CD4-positive, alpha-beta T cell treated with Interleukin-10 for 1 hour (primary cell): ENCODE results near the gene CLEC1A.
"Not testable (repeated sequence)": the region's sequence is repeated elsewhere in the genome, so short reads cannot be mapped to it uniquely, and the experiment has no call there.

ENCODE experiments used
- DNase-seq: peaks from one replicate; pipeline ENCODE4 v3.0.0-alpha.2; 2020

Gene CLEC1A

DNA sequence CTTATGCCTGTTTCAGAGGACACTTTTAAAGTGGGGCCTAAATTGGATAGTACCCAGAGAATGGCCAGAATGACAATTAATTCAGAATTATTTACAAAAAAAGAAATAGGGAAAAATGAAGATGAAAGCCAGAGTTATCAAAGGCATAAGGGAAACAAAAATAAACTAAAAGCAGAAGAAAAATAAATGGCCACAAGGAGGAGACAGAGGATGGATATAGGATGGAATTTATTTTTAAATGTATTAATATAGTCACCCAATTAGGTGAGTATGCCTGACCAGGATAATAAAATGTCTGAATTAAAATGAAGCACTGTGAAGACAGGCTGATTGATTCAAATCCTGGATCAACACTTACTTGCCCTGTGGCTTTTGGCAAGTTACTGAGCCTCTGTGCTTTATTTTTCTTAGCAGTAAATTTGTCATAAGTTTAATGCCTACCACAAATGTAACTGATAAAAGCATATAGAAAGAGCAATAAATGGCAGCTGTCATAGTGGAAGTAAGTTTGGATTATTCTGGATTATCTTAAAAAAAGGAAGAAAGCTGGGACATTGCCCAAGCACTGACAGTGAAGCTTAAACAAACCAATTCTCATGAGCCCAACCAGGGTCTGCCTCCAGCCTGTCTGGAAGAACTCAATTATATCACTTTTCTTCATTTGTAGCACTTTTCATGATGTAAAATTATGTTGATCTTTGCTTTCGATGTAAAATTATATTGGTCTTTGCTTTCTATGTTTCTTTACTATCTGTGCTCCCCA is 64.8 kb downstream of the CLEC1A start:
- DNase-seq: no peak

DNA sequence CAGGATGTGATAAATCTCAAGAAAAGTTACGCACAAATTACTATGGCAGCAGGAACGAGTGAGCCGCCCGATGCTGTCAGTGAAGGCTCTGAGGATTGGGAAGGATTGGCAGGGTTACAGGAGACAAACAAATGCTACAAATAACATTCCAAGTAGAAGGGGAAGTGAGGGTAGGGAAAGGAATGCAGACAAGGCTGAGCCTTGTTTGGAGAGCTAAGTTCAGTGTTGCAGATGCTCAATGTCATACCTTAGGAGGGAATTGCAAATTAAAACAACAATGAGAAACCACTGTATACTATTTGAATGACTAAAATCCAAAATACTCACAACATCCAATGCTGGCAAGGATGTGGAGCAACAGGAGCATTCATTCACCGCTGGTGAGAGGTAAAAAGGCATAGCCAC is 67.0 kb downstream of the CLEC1A start:
- DNase-seq: no peak

DNA sequence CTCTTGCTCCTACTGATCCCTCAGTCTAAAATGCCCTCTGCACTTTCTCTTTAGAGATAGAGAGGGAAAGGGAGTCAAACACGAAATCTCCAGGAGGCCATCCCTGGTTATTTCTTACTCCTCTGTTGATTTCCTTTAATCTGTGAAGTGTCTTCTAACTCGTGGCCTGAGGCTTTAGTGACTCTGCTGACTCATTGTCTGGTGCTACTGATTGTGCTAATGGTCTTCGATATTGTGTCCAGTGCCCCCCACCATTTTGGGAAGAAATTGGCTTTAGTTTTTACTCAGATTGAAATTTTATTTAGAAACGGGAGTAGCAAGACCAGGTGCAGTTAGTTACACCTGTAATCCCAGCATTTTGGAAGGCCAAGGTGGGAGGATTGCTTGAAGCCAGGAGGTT is 67.5 kb downstream of the CLEC1A start:
- DNase-seq: no peak

DNA sequence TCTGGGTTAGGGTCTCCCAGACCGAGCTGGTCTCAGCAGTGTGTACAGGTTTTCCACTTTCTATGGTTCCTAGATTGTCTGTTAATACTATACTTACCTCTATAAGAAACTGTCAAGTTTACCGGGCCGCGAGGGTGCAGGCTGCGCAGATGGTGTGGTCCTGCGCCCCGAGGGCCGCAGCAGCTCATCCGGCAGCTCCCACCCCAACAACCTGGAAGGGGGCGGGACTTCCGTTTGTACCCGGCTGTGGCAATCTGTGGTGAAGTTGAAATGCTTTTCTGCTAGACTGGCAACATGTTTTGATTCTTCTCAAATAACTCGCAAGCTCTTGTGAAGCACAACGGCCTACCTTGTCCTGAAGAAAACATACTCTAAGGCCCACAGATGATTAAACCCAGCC is 68.3 kb downstream of the CLEC1A start, which contains the start of gene CLEC9A:
CLEC9A (plus strand) TSS at position 237 of the 400 bp plus-strand sequence. CDS start 22,006 bp downstream, outside the sequence.
- DNase-seq: no peak

DNA sequence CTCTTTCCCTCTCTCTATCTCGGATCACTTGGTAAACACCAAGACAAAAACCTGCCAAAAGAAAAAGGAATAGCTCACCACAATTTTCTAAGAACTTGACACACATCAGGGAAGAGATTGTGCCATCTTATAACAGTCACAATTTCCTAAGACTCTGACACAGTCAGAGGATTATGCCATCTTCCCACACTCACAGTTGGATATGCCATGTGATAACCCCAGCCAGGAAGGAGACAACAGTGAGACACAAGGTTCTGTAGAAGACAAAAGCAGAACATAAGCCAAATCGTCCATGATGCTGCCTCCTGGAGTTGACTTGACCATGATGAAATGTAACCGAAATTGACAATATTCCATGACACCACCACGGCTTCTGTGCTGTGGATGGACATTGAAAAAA is 71.1 kb downstream of the CLEC1A start:
- no peak for DNase-seq

DNA sequence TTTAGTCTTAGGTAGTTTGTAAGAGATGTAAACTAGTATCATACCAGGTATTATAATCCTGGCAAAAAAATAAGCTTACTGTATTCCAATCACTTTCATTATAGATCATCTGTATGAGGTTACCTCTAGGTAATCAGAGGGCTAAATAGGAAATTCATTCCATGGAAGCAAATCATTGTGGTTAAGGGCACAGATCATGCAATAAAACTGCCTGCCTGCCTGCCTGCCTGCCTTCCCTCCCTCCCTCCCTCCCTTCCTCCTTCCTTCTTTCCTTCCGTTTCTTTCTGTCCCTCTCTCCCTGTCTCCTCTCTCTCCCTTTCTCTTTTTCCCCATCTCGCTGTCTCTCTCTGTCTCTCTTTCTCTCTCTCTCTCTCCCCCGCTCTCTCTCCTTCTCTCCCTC is 71.5 kb downstream of the CLEC1A start:
- DNase-seq: no peak

DNA sequence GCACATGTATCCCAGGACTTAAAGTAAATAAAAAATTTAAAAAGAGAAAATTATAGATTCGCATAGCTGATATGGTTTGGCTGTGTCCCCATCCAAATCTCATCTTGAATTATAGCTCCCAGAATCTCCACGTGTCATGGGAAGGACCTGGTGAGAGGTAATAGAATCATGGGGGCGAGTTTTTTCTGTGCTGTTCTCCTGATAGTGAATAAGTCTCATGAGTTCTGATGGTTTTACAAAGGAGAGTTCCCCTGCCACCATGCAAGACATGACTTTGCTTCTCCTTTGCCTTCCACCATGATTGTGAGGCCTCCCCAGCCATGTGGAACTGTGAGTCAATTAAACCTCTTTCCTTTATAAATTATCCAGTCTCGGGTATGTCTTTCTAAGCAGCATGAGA is 72.1 kb downstream of the CLEC1A start:
- not testable (repeated sequence) for DNase-seq

DNA sequence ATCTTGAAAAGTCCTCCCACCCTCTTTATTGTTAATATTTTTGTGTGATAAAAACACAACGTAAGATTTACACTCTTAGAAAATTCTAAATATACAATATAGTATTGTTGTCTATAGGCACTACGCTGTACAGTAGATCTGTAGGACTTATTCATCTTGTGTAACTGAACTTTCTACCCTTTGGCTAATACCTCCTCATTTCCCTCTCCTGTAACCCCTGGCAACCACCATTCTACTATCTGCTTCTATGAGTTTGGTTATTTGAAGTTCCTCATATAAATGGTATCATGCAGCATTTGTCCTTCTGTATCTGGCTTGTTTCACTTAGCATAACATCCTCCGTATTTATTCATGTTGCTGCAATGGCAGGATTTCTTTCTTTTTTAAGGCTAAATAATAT is 73.5 kb downstream of the CLEC1A start:
- no peak for DNase-seq

DNA sequence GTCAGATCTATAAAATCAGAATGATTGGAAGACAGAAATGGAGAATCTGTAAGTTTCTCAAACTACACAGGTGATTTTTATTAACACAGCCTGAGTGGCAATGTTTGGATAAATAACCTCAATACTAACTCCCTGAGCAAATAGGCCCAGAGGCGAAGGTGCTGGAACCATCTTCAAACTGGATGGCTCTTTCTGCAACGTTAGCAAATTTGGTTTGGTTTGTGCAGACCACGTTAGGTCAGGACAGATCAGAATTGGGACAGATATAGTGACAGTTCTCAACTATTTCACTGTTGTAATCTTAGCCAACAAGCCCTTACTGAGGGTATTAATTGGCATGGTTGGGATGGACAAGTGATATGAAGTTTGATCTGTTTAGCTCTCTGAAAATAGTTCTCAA is 77.4 kb downstream of the CLEC1A start:
- DNase-seq: no peak
